ENCODE measurements around the gene PPM1N. TPM values are rescaled to one million over a fixed set of nuclear protein-coding genes. Genes with fewer than 3 reads are reported as not detected.

PPM1N gene
- polyA plus RNA-seq, 2 of the 4 experiments (the other 2 are of a cell fraction) = 9.2 to 10.5 TPM

- no peak for TF ChIP-seq FOSL2 (IDR thresholded peaks at IDR 0.05)
- peak; percentile 67 for TF ChIP-seq FOSL2 (CRISPR knock-in tag; IDR thresholded peaks at IDR 0.05)
- TF ChIP-seq NPAS2 (CRISPR knock-in tag; IDR thresholded peaks at IDR 0.05; ENCODE audit: borderline replicate concordance) = no peak
- TF ChIP-seq HEYL (CRISPR knock-in tag; IDR thresholded peaks at IDR 0.05) = no peak
- no peak; the same call in 1 of the 2 replicates for TF ChIP-seq POLR2AphosphoS2 (conservative IDR thresholded peaks at IDR 0.05; ENCODE audit: low read length)
- TF ChIP-seq, protein P1, sequence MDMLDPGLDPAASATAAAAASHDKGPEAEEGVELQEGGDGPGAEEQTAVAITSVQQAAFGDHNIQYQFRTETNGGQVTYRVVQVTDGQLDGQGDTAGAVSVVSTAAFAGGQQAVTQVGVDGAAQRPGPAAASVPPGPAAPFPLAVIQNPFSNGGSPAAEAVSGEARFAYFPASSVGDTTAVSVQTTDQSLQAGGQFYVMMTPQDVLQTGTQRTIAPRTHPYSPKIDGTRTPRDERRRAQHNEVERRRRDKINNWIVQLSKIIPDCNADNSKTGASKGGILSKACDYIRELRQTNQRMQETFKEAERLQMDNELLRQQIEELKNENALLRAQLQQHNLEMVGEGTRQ (IDR thresholded peaks at IDR 0.05) = no peak
- no peak for TF ChIP-seq CBX8 (IDR thresholded peaks at IDR 0.05)
- no peak for TF ChIP-seq SMC3 (IDR thresholded peaks at IDR 0.05)
- TF ChIP-seq RARB (CRISPR knock-in tag; IDR thresholded peaks at IDR 0.05) = no peak; the same call in 1 of the 2 replicates
- TF ChIP-seq HDAC2 (IDR thresholded peaks at IDR 0.05) = no peak
- TF ChIP-seq CTCF (IDR thresholded peaks at IDR 0.05) = no peak
- TF ChIP-seq RNF2 (IDR thresholded peaks at IDR 0.05; ENCODE audit: borderline replicate concordance, low read depth) = no peak
- no peak; the same call in 1 of the 2 replicates for TF ChIP-seq FOSB (CRISPR knock-in tag; IDR thresholded peaks at IDR 0.05)
- TF ChIP-seq ZNF302 (CRISPR knock-in tag; IDR thresholded peaks at IDR 0.05) = no peak
- no peak for TF ChIP-seq KDM1A (IDR thresholded peaks at IDR 0.05; ENCODE audit: low read depth)
- TF ChIP-seq, protein P2, sequence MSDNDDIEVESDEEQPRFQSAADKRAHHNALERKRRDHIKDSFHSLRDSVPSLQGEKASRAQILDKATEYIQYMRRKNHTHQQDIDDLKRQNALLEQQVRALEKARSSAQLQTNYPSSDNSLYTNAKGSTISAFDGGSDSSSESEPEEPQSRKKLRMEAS (IDR thresholded peaks at IDR 0.05) = peak; percentile 59; the same call in 1 of the 2 replicates
- TF ChIP-seq, protein P3, sequence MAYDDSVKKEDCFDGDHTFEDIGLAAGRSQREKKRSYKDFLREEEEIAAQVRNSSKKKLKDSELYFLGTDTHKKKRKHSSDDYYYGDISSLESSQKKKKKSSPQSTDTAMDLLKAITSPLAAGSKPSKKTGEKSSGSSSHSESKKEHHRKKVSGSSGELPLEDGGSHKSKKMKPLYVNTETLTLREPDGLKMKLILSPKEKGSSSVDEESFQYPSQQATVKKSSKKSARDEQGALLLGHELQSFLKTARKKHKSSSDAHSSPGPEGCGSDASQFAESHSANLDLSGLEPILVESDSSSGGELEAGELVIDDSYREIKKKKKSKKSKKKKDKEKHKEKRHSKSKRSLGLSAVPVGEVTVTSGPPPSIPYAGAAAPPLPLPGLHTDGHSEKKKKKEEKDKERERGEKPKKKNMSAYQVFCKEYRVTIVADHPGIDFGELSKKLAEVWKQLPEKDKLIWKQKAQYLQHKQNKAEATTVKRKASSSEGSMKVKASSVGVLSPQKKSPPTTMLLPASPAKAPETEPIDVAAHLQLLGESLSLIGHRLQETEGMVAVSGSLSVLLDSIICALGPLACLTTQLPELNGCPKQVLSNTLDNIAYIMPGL (CRISPR knock-in tag; IDR thresholded peaks at IDR 0.05; ENCODE audit: borderline replicate concordance) = no peak
- TF ChIP-seq RFX5 (IDR thresholded peaks at IDR 0.05) = peak; percentile 79; the same call in 1 of the 2 replicates
- TF ChIP-seq TP53 (CRISPR knock-in tag; IDR thresholded peaks at IDR 0.05) = no peak
- TF ChIP-seq EP300 (IDR thresholded peaks at IDR 0.05) = no peak
- no peak for TF ChIP-seq NR3C1 (IDR thresholded peaks at IDR 0.05)
- TF ChIP-seq BCL3 (IDR thresholded peaks at IDR 0.05) = peak; percentile 51; the same call in 1 of the 3 replicates
- peak; percentile 19 to 40; a peak in 2 of 4 replicates for TF ChIP-seq CEBPB (IDR thresholded peaks at IDR 0.05)
- TF ChIP-seq HOXB13 (CRISPR knock-in tag; IDR thresholded peaks at IDR 0.05; ENCODE audit: low read depth) = no peak
Measured at GRCh38 chr19:45467456-45468158, 30.6 kb upstream of the PPM1N start, which contains the start of gene FOSB (continued).
